ENCODE data around the gene TRIM29. TPM values are rescaled to one million over a fixed set of nuclear protein-coding genes. Genes with fewer than 3 reads are reported as not detected.

Gene TRIM29
- total and polyA plus RNA-seq, 9 of the 15 experiments (the other 6 are each of a cell fraction or from before 2014, with no cell fraction given): 0.08 to 1.4 (median 0.42) TPM; not detected in 2

GRCh38 chr11:120096369-120097191 lies 41.3 kb downstream of the TRIM29 start (continued):
- TF ChIP-seq TCF3 (CRISPR knock-in tag; IDR thresholded peaks at IDR 0.05) (0 out of 2 replicates have a peak, but pooled peaks have one; percentile 22), ZNF277 (CRISPR knock-in tag; IDR thresholded peaks at IDR 0.05; ENCODE audit: borderline replicate concordance) (no peak), NR2F6 (CRISPR knock-in tag; IDR thresholded peaks at IDR 0.05) (no peak), ZNF316 (IDR thresholded peaks at IDR 0.05) (peak; percentile 88), ZNF253 (CRISPR knock-in tag; conservative IDR thresholded peaks at IDR 0.05) (no peak), MYC (IDR thresholded peaks at IDR 0.05; ENCODE audit: low read depth, low read length) (no peak), MYC (CRISPR knock-in tag; IDR thresholded peaks at IDR 0.05; ENCODE audit: borderline replicate concordance, low read depth) (no peak), KLF6 (CRISPR knock-in tag; IDR thresholded peaks at IDR 0.05; ENCODE audit: borderline replicate concordance) (no peak), PTRF (tag; IDR thresholded peaks at IDR 0.05) (no peak), MITF (IDR thresholded peaks at IDR 0.05) (no peak), ILF3 (IDR thresholded peaks at IDR 0.05; ENCODE audit: borderline replicate concordance) (no peak), KDM1A (IDR thresholded peaks at IDR 0.05) (no peak), ZBTB26 (CRISPR knock-in tag; IDR thresholded peaks at IDR 0.05) (no peak)
- TF ChIP-seq, protein P1, sequence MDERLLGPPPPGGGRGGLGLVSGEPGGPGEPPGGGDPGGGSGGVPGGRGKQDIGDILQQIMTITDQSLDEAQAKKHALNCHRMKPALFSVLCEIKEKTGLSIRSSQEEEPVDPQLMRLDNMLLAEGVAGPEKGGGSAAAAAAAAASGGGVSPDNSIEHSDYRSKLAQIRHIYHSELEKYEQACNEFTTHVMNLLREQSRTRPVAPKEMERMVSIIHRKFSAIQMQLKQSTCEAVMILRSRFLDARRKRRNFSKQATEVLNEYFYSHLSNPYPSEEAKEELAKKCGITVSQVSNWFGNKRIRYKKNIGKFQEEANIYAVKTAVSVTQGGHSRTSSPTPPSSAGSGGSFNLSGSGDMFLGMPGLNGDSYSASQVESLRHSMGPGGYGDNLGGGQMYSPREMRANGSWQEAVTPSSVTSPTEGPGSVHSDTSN (CRISPR knock-in tag; IDR thresholded peaks at IDR 0.05; ENCODE audit: low read depth): peak; percentile 45
- TF ChIP-seq, protein P1 (tag; conservative IDR thresholded peaks at IDR 0.05; ENCODE audit: low read depth): peak; percentile 96
- TF ChIP-seq, protein P2, sequence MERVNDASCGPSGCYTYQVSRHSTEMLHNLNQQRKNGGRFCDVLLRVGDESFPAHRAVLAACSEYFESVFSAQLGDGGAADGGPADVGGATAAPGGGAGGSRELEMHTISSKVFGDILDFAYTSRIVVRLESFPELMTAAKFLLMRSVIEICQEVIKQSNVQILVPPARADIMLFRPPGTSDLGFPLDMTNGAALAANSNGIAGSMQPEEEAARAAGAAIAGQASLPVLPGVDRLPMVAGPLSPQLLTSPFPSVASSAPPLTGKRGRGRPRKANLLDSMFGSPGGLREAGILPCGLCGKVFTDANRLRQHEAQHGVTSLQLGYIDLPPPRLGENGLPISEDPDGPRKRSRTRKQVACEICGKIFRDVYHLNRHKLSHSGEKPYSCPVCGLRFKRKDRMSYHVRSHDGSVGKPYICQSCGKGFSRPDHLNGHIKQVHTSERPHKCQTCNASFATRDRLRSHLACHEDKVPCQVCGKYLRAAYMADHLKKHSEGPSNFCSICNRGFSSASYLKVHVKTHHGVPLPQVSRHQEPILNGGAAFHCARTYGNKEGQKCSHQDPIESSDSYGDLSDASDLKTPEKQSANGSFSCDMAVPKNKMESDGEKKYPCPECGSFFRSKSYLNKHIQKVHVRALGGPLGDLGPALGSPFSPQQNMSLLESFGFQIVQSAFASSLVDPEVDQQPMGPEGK (CRISPR knock-in tag; IDR thresholded peaks at IDR 0.05; ENCODE audit: borderline replicate concordance): no peak
